Measurements from ENCODE around the gene OR52J3. TPM values are rescaled to one million over a fixed set of nuclear protein-coding genes. Genes with fewer than 3 reads are reported as not detected.

The OR52J3 gene
- polyA plus RNA-seq, 1 of the 3 experiments (the other 2 are of a cell fraction): not detected

GRCh38 chr11:5040876-5041275 is 5.5 kb upstream of the OR52J3 start:
- Histone ChIP-seq H3K27me3 (ENCODE audit: insufficient read depth) (no peaks in the 10 kb centered on the region), H3F3A (replicated peaks; ENCODE audit: insufficient read depth) (no peaks in the 10 kb centered on the region), H3K4me1 (ENCODE audit: control insufficient read depth in 1 of 2, insufficient read depth in 2 of 2, low read depth in 1 of 2, low read length in 1 of 2) (no peaks in the 10 kb centered on the region), H3K27ac (ENCODE audit: low read depth in 2 of 2, low read length in 1 of 2) (no peak overlapping the region), H3K36me3 (replicated peaks in 1 of 2; ENCODE audit: control insufficient read depth in 1 of 2, insufficient read depth in 2 of 2, low read length in 1 of 2) (no peaks in the 10 kb centered on the region), H4K20me1 (ENCODE audit: insufficient read depth) (no peaks in the 10 kb centered on the region), H2AFZ (ENCODE audit: low read depth) (no peak overlapping the region), H3K79me2 (ENCODE audit: insufficient read depth) (no peaks in the 10 kb centered on the region), H3K4me2 (no peak overlapping the region), H3K4me3 (ENCODE audit: low read depth in 2 of 2, low read length in 1 of 2) (no peak overlapping the region), H3K9me2 (no peaks in the 10 kb centered on the region), H3K9me3 (no peaks in the 10 kb centered on the region), H3K9ac (no peak overlapping the region)
- DNase-seq: no peak
- CTCF ChIA-PET: no interaction called here
- WGBS (ENCODE audit: low lambda C conversion rate): 4% methylated on average over 4 of the region's 4 CpGs
- POLR2A ChIA-PET: no interaction called here
- no peak for TF ChIP-seq POLR2AphosphoS5 (IDR thresholded peaks at IDR 0.05; ENCODE audit: low read depth, low read length)
- no peak for TF ChIP-seq GABPA (IDR thresholded peaks at IDR 0.05; ENCODE audit: low read depth)
- no peak for TF ChIP-seq RXRA (IDR thresholded peaks at IDR 0.05; ENCODE audit: borderline replicate concordance, low read depth)
- TF ChIP-seq NFIC (IDR thresholded peaks at IDR 0.05; ENCODE audit: borderline replicate concordance): no peak
- no peak for TF ChIP-seq JUND (IDR thresholded peaks at IDR 0.05)
- TF ChIP-seq EP300 (IDR thresholded peaks at IDR 0.05; ENCODE audit: borderline replicate concordance in 1 of 2, low read depth in 1 of 2, low read length in 1 of 2): no peak
- TF ChIP-seq PBX3 (IDR thresholded peaks at IDR 0.05): no peak
- TF ChIP-seq FOSL2 (IDR thresholded peaks at IDR 0.05; ENCODE audit: borderline replicate concordance, low read depth): no peak
- TF ChIP-seq YY1 (IDR thresholded peaks at IDR 0.05; ENCODE audit: low read depth): no peak
- TF ChIP-seq CTCF (IDR thresholded peaks at IDR 0.05): no peak
- no peak for TF ChIP-seq MAX (IDR thresholded peaks at IDR 0.05; ENCODE audit: low read depth)
- TF ChIP-seq MXI1 (IDR thresholded peaks at IDR 0.05; ENCODE audit: low read depth, low read length): no peak
- TF ChIP-seq ZBTB33 (IDR thresholded peaks at IDR 0.05; ENCODE audit: borderline replicate concordance, low read depth): no peak
- no peak for TF ChIP-seq RFX5 (IDR thresholded peaks at IDR 0.05; ENCODE audit: low read length)
- TF ChIP-seq SMC3 (IDR thresholded peaks at IDR 0.05; ENCODE audit: low read depth, low read length): no peak
- TF ChIP-seq EZH2phosphoT487 (IDR thresholded peaks at IDR 0.05; ENCODE audit: borderline replicate concordance, low read depth): no peak
- no peak for TF ChIP-seq FOXM1 (IDR thresholded peaks at IDR 0.05; ENCODE audit: low read depth)

Data from SK-N-SH (cell line).